GM18907 (cell line): ENCODE results near the gene ZNF280B.
"Not testable (repeated sequence)": the region's sequence is repeated elsewhere in the genome, so short reads cannot be mapped to it uniquely, and the experiment has no call there.

Source experiments
- ATAC-seq: cut with Tn5 transposase; IDR thresholded peaks from one replicate; pipeline ENCODE4 v1.9.1; 2021; ENCODE audit warnings: mild to moderate bottlenecking, moderate library complexity; ENCODE audit not compliant: unreplicated experiment

Gene ZNF280B

GRCh38 chr22:22534604-22535415 is 26.3 kb upstream of the ZNF280B start:
- ATAC-seq, result no peak

GRCh38 chr22:22533863-22534262 is 25.3 kb upstream of the ZNF280B start:
- ATAC-seq, result no peak

DNA sequence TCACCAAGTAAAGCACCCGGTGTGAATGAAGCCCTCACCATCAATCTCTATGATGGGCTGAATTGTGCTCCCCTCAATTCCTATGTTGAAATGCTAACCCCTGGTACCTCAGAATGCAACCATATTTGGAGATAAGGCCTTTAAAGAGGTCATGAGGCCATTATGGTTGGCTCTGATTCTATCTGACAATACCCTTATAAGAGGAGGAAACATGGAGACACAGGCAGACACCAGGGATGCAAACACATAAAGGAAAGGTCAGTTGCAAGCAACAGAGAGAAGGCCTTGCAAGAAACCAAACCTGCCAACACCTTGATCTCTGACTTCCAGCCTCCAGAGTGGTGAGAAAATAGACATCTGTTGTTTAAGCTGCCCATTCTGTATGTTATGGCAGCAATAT is 24.9 kb upstream of the ZNF280B start:
- ATAC-seq, result no peak

DNA sequence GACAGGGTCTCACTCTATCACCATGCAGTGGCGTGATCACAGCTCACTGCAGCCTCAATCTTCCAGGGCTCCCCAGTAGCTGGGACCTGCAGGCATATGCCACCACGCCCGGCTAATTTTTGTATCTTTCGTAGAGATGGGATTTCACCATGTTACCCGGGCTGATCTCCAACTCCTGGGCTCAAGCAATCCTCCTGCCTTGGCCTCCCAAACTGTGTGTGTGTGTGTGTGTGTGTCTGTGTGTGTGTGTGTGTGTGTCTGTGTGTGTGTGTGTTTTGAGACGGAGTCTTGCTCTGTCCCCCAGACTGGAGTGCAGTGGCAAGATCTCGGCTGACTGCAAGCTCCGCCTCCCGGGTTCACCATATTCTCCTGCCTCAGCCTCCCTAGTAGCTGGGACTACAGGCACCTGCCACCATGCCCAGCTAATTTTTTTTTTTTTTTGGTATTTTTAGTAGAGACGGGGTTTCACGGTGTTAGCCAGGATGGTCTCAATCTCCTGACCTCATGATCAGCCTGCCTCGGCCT is 24.1 kb upstream of the ZNF280B start:
- ATAC-seq, result not testable (repeated sequence)

DNA sequence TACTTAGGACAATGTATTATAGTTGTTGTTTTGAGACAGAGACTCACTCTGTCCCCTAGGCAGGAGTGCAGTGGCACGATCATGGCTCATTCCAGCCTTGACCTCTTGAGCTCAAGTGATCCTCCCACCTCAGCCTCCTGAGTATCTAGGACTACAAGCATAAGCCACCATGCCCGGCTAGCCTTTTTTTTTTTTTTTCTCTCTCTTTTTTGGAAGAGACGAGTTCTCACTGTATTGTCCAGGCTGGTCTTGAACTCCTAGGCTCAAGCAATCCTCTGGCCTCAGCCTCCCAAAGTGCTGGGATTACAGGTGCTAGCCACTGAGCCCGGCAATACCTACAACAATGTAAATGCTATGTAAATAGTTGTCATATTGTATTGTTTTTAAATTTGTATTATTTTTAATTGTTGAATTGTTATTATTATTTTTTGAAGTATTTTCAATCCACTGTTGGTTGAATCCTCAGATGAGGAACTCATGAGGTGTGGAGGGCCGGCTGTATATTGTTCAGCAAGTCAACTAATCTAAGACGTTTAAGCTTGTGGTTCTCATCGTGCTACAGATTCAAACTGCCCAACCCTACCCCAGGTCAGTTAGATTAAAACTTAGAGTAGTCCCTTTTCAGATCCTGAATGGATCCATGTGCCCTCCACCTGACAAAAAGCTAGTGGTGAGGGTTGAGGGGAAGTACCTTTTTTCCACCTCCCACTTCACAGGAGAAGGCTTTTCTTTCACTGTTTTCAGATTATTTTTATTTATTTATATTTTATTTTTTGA is 23.4 kb upstream of the ZNF280B start:
- ATAC-seq, result no peak

DNA sequence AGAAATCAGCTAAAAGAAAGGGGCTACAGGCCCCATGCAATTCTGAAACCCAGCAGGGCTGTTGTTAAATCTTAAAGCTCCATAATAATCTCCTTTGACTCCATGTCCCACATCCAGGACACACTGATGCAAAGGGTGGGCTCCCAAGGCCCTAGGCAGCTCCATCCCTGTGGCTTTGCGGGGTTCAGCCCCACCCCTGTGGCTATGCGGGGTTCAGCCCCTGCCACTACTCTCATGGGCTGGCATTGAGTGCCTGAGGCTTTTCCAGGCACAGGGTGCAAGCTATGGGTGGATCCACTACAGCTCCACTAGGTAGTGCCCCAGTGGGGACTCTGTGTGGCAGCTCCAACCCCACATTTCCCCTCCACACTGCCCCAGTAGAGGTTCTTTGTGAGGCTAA is 20.2 kb upstream of the ZNF280B start:
- no peak for ATAC-seq

- no peak for ATAC-seq
These were observed 18.8 kb upstream of the ZNF280B start for GRCh38 chr22:22527312-22527711.

GRCh38 chr22:22526125-22526912 is 17.8 kb upstream of the ZNF280B start:
- no peak for ATAC-seq

DNA sequence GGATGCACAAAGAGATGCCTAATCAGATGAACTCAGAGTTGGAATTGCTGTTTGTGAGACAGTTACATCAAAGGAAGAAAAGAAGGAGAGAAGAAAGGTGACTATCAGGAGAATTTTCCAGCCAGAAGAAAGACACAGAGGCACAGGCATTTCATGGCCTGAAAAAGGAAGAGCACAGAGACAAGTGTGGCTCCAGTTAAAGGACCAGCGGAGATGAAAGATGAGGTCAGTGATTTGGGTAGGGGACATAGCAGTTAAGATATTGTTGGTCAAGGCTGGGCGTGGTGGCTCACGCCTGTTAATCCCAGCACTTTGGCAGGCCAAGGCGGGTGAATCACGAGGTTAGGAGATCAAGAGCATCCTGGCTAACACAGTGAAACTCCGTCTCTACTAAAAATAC is 15.0 kb upstream of the ZNF280B start:
- ATAC-seq, result no peak

DNA sequence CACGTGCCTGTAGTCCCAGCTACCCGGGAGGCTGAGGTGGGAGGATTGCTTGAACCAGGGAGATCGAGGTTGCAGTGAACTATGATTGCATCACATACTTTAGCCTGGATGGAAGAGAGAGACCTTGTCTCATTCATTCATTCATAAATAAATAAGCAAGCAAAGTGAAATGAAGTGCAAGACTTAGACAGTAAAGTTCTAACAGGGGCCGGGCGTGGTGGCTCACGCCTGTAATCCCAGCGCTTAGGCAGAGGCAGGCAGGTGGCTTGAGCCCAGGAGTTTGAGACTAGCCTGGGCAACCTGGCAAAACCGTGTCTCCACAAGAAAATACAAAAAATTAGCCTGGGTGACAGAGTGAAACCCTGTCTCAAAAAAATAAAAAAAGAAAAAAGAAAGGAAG is 13.1 kb upstream of the ZNF280B start:
- ATAC-seq, result no peak

DNA sequence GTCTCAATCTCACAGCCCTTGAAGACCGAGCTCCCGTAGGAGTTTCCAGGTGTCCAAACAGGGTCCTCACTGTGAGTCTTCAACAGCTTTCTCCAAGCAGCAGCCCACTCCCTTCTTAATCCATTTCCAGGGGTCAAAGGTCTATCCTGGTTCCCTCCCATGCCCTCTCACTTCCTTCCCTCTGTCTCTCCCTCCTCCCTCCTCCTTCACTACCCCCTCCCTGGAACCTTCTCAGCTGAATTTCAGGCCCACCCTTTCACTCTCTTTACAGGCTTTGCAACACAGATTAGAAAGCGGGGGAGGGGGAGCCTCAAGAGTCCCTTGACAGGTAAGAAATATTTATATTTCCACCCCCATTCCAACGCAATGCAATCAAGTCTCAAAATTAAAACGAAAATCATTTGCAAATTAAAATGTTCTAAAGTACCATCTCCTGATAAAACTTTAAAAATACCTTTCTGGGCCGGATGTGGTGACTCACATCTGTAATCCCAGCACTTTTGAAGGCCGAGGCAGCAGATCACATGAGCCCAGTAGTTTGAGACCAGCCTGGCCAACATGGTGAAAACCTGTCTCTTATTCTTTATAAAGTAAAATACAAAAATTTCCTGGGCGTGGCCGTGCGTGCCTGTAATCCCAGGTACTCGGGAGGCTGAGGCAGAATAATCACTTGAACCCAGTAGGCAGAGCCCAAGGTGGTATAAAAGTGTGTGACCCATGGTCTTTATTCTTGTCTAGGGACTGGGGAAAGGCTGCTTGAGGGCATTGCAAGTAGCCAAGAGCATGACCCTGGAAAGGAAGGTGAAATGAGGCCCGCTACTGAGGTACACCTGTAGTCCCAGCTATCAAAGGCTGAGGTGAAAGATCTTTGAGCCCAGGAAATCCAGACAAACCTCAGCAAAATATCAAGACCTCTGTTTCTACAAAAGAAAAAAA is 12.4 kb upstream of the ZNF280B start:
- ATAC-seq, result no peak

- no peak for ATAC-seq
These were observed 11.6 kb upstream of the ZNF280B start, which contains the start of gene ZNF280A for GRCh38 chr22:22520020-22520656. Gene ZNF280A (minus strand): TSS chr22:22520270. CDS start chr22:22515630, 4,640 bp downstream.

GRCh38 chr22:22519591-22519990 is 11.0 kb upstream of the ZNF280B start:
- ATAC-seq, result no peak

DNA sequence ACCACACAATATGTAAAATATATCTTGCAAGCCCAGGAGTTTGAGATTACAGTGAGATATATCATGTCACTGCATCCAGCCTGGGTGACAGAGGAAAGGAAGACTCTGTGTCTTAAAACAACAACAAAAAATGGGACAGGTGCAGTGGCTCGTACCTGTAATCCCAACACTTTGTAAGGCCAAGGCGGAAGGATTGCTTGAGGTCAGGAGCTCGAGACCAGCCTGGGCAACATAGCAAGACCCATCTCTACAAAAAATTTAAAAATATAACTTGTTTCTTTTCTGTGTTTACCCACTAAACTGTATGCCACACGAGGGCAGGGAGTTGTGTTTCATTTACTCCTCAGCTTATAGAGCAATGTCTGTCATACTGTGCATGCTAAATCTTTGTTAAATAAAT is 8.4 kb upstream of the ZNF280B start:
- no peak for ATAC-seq

DNA sequence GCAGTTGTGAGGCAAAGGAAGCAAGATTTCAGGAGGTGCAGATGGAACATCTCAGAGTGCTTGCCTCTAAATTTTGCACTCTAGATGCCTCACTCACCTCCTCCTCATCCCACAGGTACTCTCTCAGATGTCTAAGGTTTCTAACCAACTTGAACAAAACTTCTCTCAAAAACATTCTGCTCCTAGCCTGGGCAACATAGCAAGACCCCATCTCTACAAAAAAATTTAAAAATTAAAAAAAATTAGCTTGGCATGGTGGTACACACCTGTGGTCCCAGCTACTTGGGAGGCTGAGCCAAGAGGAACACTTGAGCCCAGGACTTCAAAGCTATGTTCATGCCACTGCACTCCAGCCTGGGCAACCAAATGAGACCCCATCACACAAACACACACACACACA is 7.3 kb upstream of the ZNF280B start:
- ATAC-seq, result no peak

GRCh38 chr22:22514431-22514830 is 5.9 kb upstream of the ZNF280B start:
- ATAC-seq, result not testable (repeated sequence)

DNA sequence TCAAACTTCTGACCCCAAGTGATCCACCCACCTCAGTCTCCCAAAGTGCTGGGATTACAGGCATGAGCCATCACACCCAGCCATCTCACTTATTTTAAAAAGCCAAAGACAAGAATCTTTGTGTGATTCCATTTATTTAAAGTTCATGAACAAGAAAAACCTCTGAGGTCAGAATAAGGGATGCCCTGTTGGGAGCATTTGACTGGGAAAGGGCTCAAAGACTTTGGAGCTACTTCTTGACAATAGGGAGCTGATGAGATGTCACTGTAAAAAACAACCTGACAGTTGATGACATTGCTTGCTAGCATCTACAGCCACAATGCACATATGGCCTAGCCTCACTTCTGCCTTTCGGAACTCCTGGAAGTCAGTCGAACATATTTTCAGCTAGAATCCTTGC is 5.1 kb upstream of the ZNF280B start:
- no peak for ATAC-seq

GRCh38 chr22:22512951-22513350 is 4.4 kb upstream of the ZNF280B start:
- ATAC-seq, result no peak

DNA sequence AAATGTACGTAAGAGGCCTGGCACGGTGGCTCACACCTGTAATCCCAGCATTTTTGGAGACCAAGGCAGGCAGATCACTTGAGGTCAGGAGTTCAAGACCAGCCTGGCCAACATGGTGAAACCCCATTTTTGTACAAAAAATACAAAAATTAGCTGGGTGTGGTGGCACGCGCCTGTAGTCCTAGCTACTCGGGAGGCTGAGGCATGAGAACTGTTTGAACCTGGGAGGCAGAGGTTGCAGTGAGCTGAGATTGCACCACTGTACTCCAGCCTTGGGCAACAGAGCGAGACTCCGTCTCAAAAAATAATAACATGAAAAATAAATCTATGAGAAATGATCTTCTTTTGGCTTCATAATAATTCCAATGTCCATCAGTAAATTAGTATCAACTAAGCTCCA is 2.3 kb upstream of the ZNF280B start:
- not testable (repeated sequence) for ATAC-seq

- not testable (repeated sequence) for ATAC-seq
These were observed 1.4 kb upstream of the ZNF280B start for GRCh38 chr22:22509912-22510311.
